ENCODE results near the gene DDX39A.

- TF ChIP-seq CTCF (IDR thresholded peaks at IDR 0.05) (no peak), EZH2 (IDR thresholded peaks at IDR 0.05) (no peak)
Measured at GRCh38 chr19:14411938-14412245, 7.2 kb downstream of the DDX39A start.

All from neural progenitor cell (in vitro differentiated cells).